GM10248 (cell line): ENCODE results near the gene PYDC1.

Source experiments
- CTCF ChIA-PET: fragments of 300-600 bp; sonication (Branson Sonifier 250); formaldehyde crosslinking; extraction: SDS; loops from one replicate; lab custom pipeline; 2021; ENCODE audit warnings: antibody characterized with exemption; lab: Yijun Ruan, JAX
- POLR2A ChIA-PET: fragments of 350-650 bp; sonication (Branson Sonifier 250); formaldehyde crosslinking; extraction: SDS; loops from one replicate; lab custom pipeline; 2020; ENCODE audit warnings: antibody characterized with exemption; lab: Yijun Ruan, JAX
- DNase-seq: peaks from one replicate; pipeline ENCODE4 v3.0.0; 2012; ENCODE audit errors: extremely low spot score
- TF ChIP-seq, protein P1 (sequence below): IDR thresholded peaks from 2 replicates; pipeline ENCODE4 v1.5.1; 2012; ENCODE audit warnings: mild to moderate bottlenecking, low read depth; ENCODE audit errors: extremely low read depth, missing control alignments, control extremely low read depth

The PYDC1 gene

DNA sequence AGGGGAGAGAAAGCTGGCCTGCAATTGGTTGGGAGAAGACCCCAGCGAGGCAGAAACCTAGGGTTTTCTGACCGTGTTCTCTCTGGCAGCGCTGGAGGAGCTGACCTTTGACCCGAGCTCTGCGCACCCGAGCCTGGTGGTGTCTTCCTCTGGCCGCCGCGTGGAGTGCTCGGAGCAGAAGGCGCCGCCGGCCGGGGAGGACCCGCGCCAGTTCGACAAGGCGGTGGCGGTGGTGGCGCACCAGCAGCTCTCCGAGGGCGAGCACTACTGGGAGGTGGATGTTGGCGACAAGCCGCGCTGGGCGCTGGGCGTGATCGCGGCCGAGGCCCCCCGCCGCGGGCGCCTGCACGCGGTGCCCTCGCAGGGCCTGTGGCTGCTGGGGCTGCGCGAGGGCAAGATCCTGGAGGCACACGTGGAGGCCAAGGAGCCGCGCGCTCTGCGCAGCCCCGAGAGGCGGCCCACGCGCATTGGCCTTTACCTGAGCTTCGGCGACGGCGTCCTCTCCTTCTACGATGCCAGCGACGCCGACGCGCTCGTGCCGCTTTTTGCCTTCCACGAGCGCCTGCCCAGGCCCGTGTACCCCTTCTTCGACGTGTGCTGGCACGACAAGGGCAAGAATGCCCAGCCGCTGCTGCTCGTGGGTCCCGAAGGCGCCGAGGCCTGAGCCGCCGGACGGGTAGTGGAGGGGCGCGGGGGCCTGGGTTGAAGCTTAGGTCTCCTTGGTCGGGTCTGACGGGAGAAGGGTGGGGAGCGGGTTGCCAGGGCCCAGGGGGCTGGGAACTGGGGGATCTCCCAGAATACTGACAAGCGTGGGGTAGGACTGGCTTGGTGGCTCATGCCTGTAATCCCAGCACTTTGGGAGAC lies 7.4 kb upstream of the PYDC1 start:
- POLR2A ChIA-PET = no interaction called here
- CTCF ChIA-PET = no interaction called here
- TF ChIP-seq, protein P1, sequence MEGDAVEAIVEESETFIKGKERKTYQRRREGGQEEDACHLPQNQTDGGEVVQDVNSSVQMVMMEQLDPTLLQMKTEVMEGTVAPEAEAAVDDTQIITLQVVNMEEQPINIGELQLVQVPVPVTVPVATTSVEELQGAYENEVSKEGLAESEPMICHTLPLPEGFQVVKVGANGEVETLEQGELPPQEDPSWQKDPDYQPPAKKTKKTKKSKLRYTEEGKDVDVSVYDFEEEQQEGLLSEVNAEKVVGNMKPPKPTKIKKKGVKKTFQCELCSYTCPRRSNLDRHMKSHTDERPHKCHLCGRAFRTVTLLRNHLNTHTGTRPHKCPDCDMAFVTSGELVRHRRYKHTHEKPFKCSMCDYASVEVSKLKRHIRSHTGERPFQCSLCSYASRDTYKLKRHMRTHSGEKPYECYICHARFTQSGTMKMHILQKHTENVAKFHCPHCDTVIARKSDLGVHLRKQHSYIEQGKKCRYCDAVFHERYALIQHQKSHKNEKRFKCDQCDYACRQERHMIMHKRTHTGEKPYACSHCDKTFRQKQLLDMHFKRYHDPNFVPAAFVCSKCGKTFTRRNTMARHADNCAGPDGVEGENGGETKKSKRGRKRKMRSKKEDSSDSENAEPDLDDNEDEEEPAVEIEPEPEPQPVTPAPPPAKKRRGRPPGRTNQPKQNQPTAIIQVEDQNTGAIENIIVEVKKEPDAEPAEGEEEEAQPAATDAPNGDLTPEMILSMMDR = no peak
- DNase-seq = peak; percentile 13

DNA sequence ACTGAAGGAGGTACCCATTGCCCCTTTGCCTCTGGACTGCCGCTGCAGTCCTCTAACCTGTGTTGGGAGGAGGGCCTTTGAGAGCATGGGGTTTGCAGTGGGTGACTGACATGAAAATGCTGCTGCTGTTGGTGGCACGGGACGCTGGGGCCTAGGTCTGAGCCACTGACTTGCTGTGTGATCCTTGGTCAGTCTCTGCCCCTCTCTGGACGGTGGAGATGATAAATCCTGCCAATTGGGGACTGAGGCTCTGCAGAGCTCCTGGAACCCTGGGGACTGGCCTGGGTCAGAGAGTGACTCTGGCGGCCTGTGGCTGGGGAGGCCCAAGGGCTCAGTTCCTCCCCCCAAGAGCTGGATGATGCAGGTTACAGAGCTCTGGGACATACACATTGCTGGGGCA lies 6.1 kb upstream of the PYDC1 start:
- peak; percentile 10 for DNase-seq
- POLR2A ChIA-PET = no interaction called here
- CTCF ChIA-PET = no interaction called here
- TF ChIP-seq, protein P1 = no peak

- TF ChIP-seq, protein P1 = no peak
- ChIA-PET POLR2A (no interaction called here), CTCF (interaction anchor here (1.9 kb wide), 1 partner anchor 222 kb away, joined by 4 read pairs; the partner anchor contains the start of gene ZNF843)
- peak; percentile 8 for DNase-seq
Measured at GRCh38 chr16:31221357-31222160, 4.6 kb upstream of the PYDC1 start.

- ChIA-PET POLR2A (no interaction called here), CTCF (no interaction called here)
- TF ChIP-seq, protein P1 = no peak
- DNase-seq = no peak
Measured at GRCh38 chr16:31219154-31219741, 2.3 kb upstream of the PYDC1 start.

DNA sequence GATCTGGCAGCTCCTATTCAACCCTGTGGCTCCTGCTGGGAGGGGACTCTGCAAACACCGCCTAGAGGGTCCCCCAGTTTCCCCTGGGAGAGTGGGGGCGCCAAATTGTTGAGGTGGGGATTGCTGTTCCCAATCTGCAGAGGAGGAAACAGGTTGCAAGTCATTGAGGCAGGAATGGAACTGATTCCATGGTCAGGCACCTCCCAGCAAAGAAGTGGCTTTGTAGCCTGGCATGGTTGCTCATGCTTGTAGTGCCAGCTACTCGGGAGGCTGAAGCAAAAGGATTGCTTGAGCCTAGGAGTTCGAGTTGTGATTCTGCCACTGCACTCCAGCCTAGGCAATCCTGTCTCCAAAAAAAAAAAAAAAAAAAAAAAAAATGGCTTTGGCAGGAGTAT lies 198 bp upstream of the PYDC1 start:
- TF ChIP-seq, protein P1 = no peak
- no peak for DNase-seq
- CTCF ChIA-PET = interaction anchor here (1.0 to 1.9 kb wide), 3 partner anchors 15 to 74 kb away, joined by 3 to 6 read pairs (median 4); partner anchors contain the start of gene PYCARD
- POLR2A ChIA-PET = no interaction called here
